Measurements from ENCODE around the gene UBE2L3.

DNA sequence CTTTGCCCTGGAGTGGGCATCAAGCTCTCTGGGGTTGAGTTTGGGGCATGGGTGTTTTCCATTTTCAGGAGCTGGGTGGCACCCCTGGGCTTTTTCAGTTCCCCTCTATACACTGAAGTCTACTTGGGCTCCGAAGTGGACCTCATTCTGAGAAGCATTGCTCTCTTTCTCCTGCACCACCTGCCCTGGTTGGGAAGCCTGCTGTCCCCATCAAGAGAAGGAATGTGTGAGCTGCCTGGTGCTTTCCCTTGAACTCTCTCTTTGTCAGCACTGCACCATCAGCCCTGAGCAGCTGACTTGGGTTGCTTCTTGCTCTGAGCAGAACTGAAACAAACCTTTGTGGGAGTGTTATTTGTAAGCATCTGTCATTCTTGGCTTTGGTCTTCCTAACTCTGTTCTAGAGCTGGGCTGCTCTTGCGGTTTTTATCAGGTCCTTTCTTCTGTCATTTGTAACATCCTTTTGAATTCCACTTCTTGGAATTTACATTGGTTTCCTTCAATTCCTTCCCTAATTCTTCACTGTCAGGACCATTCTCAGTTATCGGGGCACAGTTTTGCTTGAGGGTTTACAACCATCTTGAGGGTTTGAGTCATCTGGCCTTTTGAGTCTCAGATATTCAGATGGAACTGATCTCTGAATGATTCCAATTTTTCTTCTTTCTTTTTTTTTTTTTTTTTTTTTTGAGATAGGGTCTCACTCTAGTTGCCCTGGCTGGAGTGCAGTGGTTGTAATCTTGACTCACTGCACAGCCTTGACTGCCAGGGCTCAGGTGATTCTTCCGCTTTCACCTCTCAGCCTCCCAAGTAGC lies 20.5 kb downstream of the UBE2L3 start:
- TF ChIP-seq, protein P1, sequence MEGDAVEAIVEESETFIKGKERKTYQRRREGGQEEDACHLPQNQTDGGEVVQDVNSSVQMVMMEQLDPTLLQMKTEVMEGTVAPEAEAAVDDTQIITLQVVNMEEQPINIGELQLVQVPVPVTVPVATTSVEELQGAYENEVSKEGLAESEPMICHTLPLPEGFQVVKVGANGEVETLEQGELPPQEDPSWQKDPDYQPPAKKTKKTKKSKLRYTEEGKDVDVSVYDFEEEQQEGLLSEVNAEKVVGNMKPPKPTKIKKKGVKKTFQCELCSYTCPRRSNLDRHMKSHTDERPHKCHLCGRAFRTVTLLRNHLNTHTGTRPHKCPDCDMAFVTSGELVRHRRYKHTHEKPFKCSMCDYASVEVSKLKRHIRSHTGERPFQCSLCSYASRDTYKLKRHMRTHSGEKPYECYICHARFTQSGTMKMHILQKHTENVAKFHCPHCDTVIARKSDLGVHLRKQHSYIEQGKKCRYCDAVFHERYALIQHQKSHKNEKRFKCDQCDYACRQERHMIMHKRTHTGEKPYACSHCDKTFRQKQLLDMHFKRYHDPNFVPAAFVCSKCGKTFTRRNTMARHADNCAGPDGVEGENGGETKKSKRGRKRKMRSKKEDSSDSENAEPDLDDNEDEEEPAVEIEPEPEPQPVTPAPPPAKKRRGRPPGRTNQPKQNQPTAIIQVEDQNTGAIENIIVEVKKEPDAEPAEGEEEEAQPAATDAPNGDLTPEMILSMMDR (conservative IDR thresholded peaks at IDR 0.05; ENCODE audit: low read depth in 2 of 2), result no peak
- TF ChIP-seq, protein P2, sequence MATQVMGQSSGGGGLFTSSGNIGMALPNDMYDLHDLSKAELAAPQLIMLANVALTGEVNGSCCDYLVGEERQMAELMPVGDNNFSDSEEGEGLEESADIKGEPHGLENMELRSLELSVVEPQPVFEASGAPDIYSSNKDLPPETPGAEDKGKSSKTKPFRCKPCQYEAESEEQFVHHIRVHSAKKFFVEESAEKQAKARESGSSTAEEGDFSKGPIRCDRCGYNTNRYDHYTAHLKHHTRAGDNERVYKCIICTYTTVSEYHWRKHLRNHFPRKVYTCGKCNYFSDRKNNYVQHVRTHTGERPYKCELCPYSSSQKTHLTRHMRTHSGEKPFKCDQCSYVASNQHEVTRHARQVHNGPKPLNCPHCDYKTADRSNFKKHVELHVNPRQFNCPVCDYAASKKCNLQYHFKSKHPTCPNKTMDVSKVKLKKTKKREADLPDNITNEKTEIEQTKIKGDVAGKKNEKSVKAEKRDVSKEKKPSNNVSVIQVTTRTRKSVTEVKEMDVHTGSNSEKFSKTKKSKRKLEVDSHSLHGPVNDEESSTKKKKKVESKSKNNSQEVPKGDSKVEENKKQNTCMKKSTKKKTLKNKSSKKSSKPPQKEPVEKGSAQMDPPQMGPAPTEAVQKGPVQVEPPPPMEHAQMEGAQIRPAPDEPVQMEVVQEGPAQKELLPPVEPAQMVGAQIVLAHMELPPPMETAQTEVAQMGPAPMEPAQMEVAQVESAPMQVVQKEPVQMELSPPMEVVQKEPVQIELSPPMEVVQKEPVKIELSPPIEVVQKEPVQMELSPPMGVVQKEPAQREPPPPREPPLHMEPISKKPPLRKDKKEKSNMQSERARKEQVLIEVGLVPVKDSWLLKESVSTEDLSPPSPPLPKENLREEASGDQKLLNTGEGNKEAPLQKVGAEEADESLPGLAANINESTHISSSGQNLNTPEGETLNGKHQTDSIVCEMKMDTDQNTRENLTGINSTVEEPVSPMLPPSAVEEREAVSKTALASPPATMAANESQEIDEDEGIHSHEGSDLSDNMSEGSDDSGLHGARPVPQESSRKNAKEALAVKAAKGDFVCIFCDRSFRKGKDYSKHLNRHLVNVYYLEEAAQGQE (IDR thresholded peaks at IDR 0.05; ENCODE audit: unreplicated experiment), result no peak
- TF ChIP-seq POLR2AphosphoS5 (IDR thresholded peaks at IDR 0.05; ENCODE audit: low read depth) (no peak), EZH2phosphoT487 (IDR thresholded peaks at IDR 0.05; ENCODE audit: unreplicated experiment) (no peak), EZH2 (IDR thresholded peaks at IDR 0.05; ENCODE audit: low read depth, unreplicated experiment) (no peak)
